HL-60/S4 (cell line): Measurements from ENCODE around the gene IRF2.

ENCODE experiments used
- in situ Hi-C: fragments of 300-500 bp; cut with MboI; formaldehyde crosslinking; loops from 2 replicates; pipeline ENCODE4 v1.14.3; 2022; ENCODE audit warnings: low sequenced_read_pairs

IRF2 gene

GRCh38 chr4:184434021-184434420 lies 40.3 kb downstream of the IRF2 start:
- in situ Hi-C loops = no loop called here

GRCh38 chr4:184433258-184433892 lies 41.0 kb downstream of the IRF2 start:
- in situ Hi-C loops = no loop called here

- in situ Hi-C loops = no loop called here
Measured at GRCh38 chr4:184432127-184432922, 42.0 kb downstream of the IRF2 start.

GRCh38 chr4:184430163-184430562 lies 44.2 kb downstream of the IRF2 start:
- in situ Hi-C loops = no loop called here

- in situ Hi-C loops = no loop called here
Measured at GRCh38 chr4:184428787-184429186, 45.6 kb downstream of the IRF2 start.

GRCh38 chr4:184427687-184428086 lies 46.7 kb downstream of the IRF2 start:
- in situ Hi-C loops = no loop called here

GRCh38 chr4:184427093-184427492 lies 47.3 kb downstream of the IRF2 start:
- in situ Hi-C loops = no loop called here

GRCh38 chr4:184424993-184425758 lies 49.2 kb downstream of the IRF2 start:
- in situ Hi-C loops = no loop called here

- in situ Hi-C loops = no loop called here
Measured at GRCh38 chr4:184424279-184424678, 50.1 kb downstream of the IRF2 start.

GRCh38 chr4:184423003-184423686 lies 51.2 kb downstream of the IRF2 start:
- in situ Hi-C loops = no loop called here

- in situ Hi-C loops = no loop called here
Measured at GRCh38 chr4:184422378-184422777, 52.0 kb downstream of the IRF2 start.

- in situ Hi-C loops = no loop called here
Measured at GRCh38 chr4:184421533-184422155, 52.7 kb downstream of the IRF2 start.

- in situ Hi-C loops = no loop called here
Measured at GRCh38 chr4:184420881-184421416, 53.4 kb downstream of the IRF2 start.

- in situ Hi-C loops = no loop called here
Measured at GRCh38 chr4:184420402-184420801, 53.9 kb downstream of the IRF2 start.

- in situ Hi-C loops = no loop called here
Measured at GRCh38 chr4:184419976-184420375, 54.4 kb downstream of the IRF2 start.

GRCh38 chr4:184417802-184418511 lies 56.4 kb downstream of the IRF2 start:
- in situ Hi-C loops = no loop called here

- in situ Hi-C loops = no loop called here
Measured at GRCh38 chr4:184416913-184417734, 57.2 kb downstream of the IRF2 start.

- in situ Hi-C loops = no loop called here
Measured at GRCh38 chr4:184415071-184415470, 59.3 kb downstream of the IRF2 start.
